GM21360 (cell line): Measurements from ENCODE around the gene AOC3.
A peak's percentile ranks its signal among the peaks of the same experiment; 100 is the strongest.

ENCODE experiments used
- ATAC-seq: cut with Tn5 transposase; IDR thresholded peaks from one replicate; pipeline ENCODE4 v1.9.1; 2021; ENCODE audit warnings: mild to moderate bottlenecking, moderate library complexity; ENCODE audit not compliant: unreplicated experiment

The AOC3 gene

GRCh38 chr17:42850954-42851353 is at the start of gene AOC3:
Gene AOC3, plus strand, starts transcription at chr17:42851199. Its CDS starts 145 bp downstream, at chr17:42851344.
- ATAC-seq: no peak

- ATAC-seq: no peak
Observed at GRCh38 chr17:42803074-42803883, 47.7 kb upstream of the AOC3 start.

GRCh38 chr17:42804918-42805367 is 46.1 kb upstream of the AOC3 start:
- ATAC-seq: no peak

- no peak for ATAC-seq
Observed at GRCh38 chr17:42806249-42806648, 44.8 kb upstream of the AOC3 start.

GRCh38 chr17:42809250-42809649 is 41.7 kb upstream of the AOC3 start:
- no peak for ATAC-seq

GRCh38 chr17:42814633-42815399 is 36.2 kb upstream of the AOC3 start:
- no peak for ATAC-seq

- ATAC-seq: no peak
Observed at GRCh38 chr17:42817866-42818265, 33.1 kb upstream of the AOC3 start.

- ATAC-seq: no peak
Observed at GRCh38 chr17:42818379-42818778, 32.6 kb upstream of the AOC3 start.

GRCh38 chr17:42819939-42820535 is 31.0 kb upstream of the AOC3 start:
- ATAC-seq: no peak

GRCh38 chr17:42821176-42821575 is 29.8 kb upstream of the AOC3 start:
- no peak for ATAC-seq

GRCh38 chr17:42827472-42827871 is 23.5 kb upstream of the AOC3 start:
- no peak for ATAC-seq

GRCh38 chr17:42830971-42831370 is 20.0 kb upstream of the AOC3 start:
- ATAC-seq: no peak

GRCh38 chr17:42832213-42832933 is 18.6 kb upstream of the AOC3 start:
- ATAC-seq: peak; percentile 2

- ATAC-seq: peak; percentile 75
Observed at GRCh38 chr17:42832934-42833766, 17.8 kb upstream of the AOC3 start, which contains the start of gene PSME3. Gene PSME3, plus strand, starts transcription at chr17:42833397. Its CDS starts 235 bp downstream, at chr17:42833632.

GRCh38 chr17:42833767-42834422 is 17.1 kb upstream of the AOC3 start:
- ATAC-seq: no peak

- ATAC-seq: no peak
Observed at GRCh38 chr17:42835732-42836131, 15.3 kb upstream of the AOC3 start.

GRCh38 chr17:42841975-42842685 is 8.9 kb upstream of the AOC3 start:
- ATAC-seq: no peak

- ATAC-seq: no peak
Observed at GRCh38 chr17:42843358-42843934, 7.6 kb upstream of the AOC3 start.
